Neural cell (in vitro differentiated cells): ENCODE data around the gene C2CD2L. TPM values are rescaled to one million over a fixed set of nuclear protein-coding genes. Genes with fewer than 3 reads are reported as not detected.

Experiments
- H2AFZ ChIP-seq: fragments of 200-600, 300-800 bp; sonication (generic), shearing (Covaris generic); 2 replicates; pipeline ENCODE4 v1.6.0; 2014; ENCODE audit warnings: low read depth, mild to moderate bottlenecking, antibody characterized with exemption, low read length, moderate library complexity
- H3F3A ChIP-seq: fragments of 200-600 bp; shearing (Covaris generic); 2 replicates; pipeline ENCODE4 v1.6.1; 2016; ENCODE audit warnings: mild to moderate bottlenecking, moderate library complexity, mixed read lengths, antibody characterized with exemption, low read length; ENCODE audit not compliant: insufficient read depth, poor library complexity, severe bottlenecking
- H3K27ac ChIP-seq: fragments of 200-600, 300-800 bp; sonication (generic), shearing (Covaris generic); 2 replicates; pipeline ENCODE4 v1.5.1; 2014; ENCODE audit warnings: mild to moderate bottlenecking, low read length, moderate library complexity
- H3K27me3 ChIP-seq: fragments of 300-800, 200-600 bp; sonication (generic), shearing (Covaris generic); 2 replicates; pipeline ENCODE4 v1.6.0; 2014; ENCODE audit warnings: mild to moderate bottlenecking, low read depth, low read length, moderate library complexity; ENCODE audit not compliant: insufficient read depth
- H3K36me3 ChIP-seq: fragments of 300-800, 200-600 bp; sonication (generic), shearing (Covaris generic); 2 replicates; pipeline ENCODE4 v1.5.1; 2014; ENCODE audit warnings: mild to moderate bottlenecking, antibody characterized with exemption, low read length, moderate library complexity; ENCODE audit not compliant: insufficient read depth
- H3K4me2 ChIP-seq: fragments of 300-800, 200-600 bp; sonication (generic), shearing (Covaris generic); 2 replicates; pipeline ENCODE4 v1.6.0; 2014; ENCODE audit warnings: mild to moderate bottlenecking, low read length
- H3K4me3 ChIP-seq: fragments of 300-800, 200-600 bp; sonication (generic), shearing (Covaris generic); 2 replicates; pipeline ENCODE4 v1.5.1; 2014; ENCODE audit warnings: mild to moderate bottlenecking, low read length, moderate library complexity
- H3K79me2 ChIP-seq: fragments of 200-600 bp; shearing (Covaris generic); replicated peaks from 2 replicates; pipeline ENCODE4 v1.6.0; 2014; ENCODE audit warnings: mild to moderate bottlenecking, low read length, moderate library complexity; ENCODE audit not compliant: insufficient read depth
- H3K9ac ChIP-seq: fragments of 300-800, 200-600 bp; sonication (generic), shearing (Covaris generic); 2 replicates; pipeline ENCODE4 v1.6.1; 2016; ENCODE audit warnings: mild to moderate bottlenecking, low read length, mixed read lengths
- H3K9me2 ChIP-seq: fragments of 200-600 bp; shearing (Covaris generic); 2 replicates; pipeline ENCODE4 v1.6.1; 2016; ENCODE audit warnings: mild to moderate bottlenecking, low read length, mixed read lengths; ENCODE audit not compliant: insufficient read depth
- H3K9me3 ChIP-seq: fragments of 200-600, 300-800 bp; sonication (generic), shearing (Covaris generic); 2 replicates; pipeline ENCODE4 v1.6.1; 2016; ENCODE audit warnings: mild to moderate bottlenecking, mixed run types, low read length, moderate library complexity, mixed read lengths
- H4K20me1 ChIP-seq: fragments of 200-600 bp; shearing (Covaris generic); 2 replicates; pipeline ENCODE4 v1.6.1; 2016; ENCODE audit warnings: mild to moderate bottlenecking, mixed run types; ENCODE audit not compliant: insufficient read depth
- EP300 ChIP-seq: fragments of 450-650 bp; conservative IDR thresholded peaks from 2 replicates; pipeline ENCODE4 v1.6.1; 2014; ENCODE audit warnings: antibody characterized with exemption, mild to moderate bottlenecking, moderate library complexity; ENCODE audit not compliant: poor library complexity, severe bottlenecking
- EZH2 ChIP-seq: fragments of 200-600, 300-800 bp; shearing (Covaris generic), sonication (generic); IDR thresholded peaks from 2 replicates; pipeline ENCODE4 v1.6.1; 2014; ENCODE audit warnings: antibody characterized with exemption, low read length, borderline replicate concordance, mild to moderate bottlenecking; ENCODE audit not compliant: insufficient read depth, poor library complexity, severe bottlenecking
- MXI1 ChIP-seq: fragments of 450-650 bp; conservative IDR thresholded peaks from 2 replicates; pipeline ENCODE4 v1.6.1; 2014; ENCODE audit warnings: antibody characterized with exemption, mild to moderate bottlenecking; ENCODE audit not compliant: poor library complexity, severe bottlenecking
- POLR2AphosphoS5 ChIP-seq: IDR thresholded peaks from 2 replicates; pipeline ENCODE4 v1.6.1; 2012
- RAD21 ChIP-seq: fragments of 450-650 bp; conservative IDR thresholded peaks from 2 replicates; pipeline ENCODE4 v1.6.1; 2014; ENCODE audit warnings: antibody characterized with exemption, mild to moderate bottlenecking, moderate library complexity
- SMC3 ChIP-seq: fragments of 450-650 bp; conservative IDR thresholded peaks from 2 replicates; pipeline ENCODE4 v1.6.1; 2014; ENCODE audit warnings: antibody characterized with exemption, mild to moderate bottlenecking, moderate library complexity; ENCODE audit not compliant: poor library complexity
- TAF1 ChIP-seq: IDR thresholded peaks from 2 replicates; pipeline ENCODE4 v1.6.1; 2012; ENCODE audit warnings: low read depth
- polyA plus RNA-seq: library from polyadenylated mRNA; depleted of rRNA; stranded (reverse); fragments of >200 nt; gene quantifications from 2 replicates; pipeline ENCODE4 v1.2.3, GENCODE V29; 2014
- TF ChIP-seq, protein P1 (sequence below): fragments of 450-650 bp; IDR thresholded peaks from 2 replicates; pipeline ENCODE4 v1.5.1; 2014; ENCODE audit warnings: antibody characterized with exemption, mild to moderate bottlenecking, moderate library complexity; ENCODE audit not compliant: poor library complexity, severe bottlenecking
- TF ChIP-seq, protein P2 (sequence below): IDR thresholded peaks from 2 replicates; pipeline ENCODE4 v1.6.1; 2012; ENCODE audit warnings: borderline replicate concordance

The C2CD2L gene
- polyA plus RNA-seq, 1 donor from 2014 or later = 13.6 TPM

DNA sequence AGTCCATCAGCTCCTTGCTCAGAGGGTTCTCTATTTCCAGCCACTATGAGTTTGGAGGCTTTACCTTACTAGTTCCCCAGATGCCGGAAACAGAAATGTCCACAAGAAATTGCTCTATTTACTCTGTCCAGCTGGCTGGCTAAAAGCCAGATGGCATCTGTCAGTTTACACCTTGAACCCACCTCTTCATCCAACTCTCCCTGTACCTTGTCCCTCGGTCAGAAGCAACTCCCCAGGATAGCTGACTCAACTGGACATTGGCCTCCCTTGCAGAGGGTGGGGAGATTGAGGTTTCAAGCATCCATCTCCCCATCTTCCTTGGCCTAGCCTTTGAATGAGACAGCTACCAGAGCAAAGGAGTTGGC lies 1.7 kb downstream of the C2CD2L start:
- peak overlapping the region; percentile 92 for H3K4me2 ChIP-seq

DNA sequence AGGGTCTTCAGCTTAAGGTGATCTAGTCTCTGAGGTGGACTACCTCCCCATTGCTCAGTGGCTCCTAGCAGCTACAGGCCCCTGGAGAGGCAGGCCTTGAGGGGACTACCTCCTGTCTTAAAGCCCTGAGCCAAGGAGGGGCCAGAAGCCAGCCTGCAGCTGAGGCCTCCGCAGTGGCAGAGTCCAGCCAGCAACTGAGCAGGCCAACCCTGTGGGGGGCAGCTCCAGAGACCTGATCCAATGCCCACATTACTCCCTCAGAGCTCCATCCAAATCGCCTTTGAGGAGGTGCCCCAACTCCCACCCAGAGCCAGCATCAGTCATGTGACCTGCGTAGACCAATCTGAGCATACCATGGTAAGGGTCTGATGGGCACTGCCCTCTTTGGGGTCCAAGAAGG lies 2.7 kb downstream of the C2CD2L start:
- H3K36me3 ChIP-seq = no peaks in the 10 kb centered on the region
- H2AFZ ChIP-seq = no peak overlapping the region
- no peaks in the 10 kb centered on the region for H3K9me3 ChIP-seq
- H3K4me2 ChIP-seq = no peak overlapping the region
- no peaks in the 10 kb centered on the region for H3F3A ChIP-seq
- H4K20me1 ChIP-seq = no peaks in the 10 kb centered on the region
- no peak overlapping the region for H3K27ac ChIP-seq
- H3K4me3 ChIP-seq = peak overlapping the region; percentile 89
- H3K9me2 ChIP-seq = no peaks in the 10 kb centered on the region
- H3K9ac ChIP-seq = no peak overlapping the region
- H3K27me3 ChIP-seq = no peaks in the 10 kb centered on the region
- TF ChIP-seq EZH2 (no peak), EP300 (no peak), POLR2AphosphoS5 (no peak), SMC3 (no peak), TAF1 (no peak), RAD21 (no peak), MXI1 (no peak)
- TF ChIP-seq, protein P1, sequence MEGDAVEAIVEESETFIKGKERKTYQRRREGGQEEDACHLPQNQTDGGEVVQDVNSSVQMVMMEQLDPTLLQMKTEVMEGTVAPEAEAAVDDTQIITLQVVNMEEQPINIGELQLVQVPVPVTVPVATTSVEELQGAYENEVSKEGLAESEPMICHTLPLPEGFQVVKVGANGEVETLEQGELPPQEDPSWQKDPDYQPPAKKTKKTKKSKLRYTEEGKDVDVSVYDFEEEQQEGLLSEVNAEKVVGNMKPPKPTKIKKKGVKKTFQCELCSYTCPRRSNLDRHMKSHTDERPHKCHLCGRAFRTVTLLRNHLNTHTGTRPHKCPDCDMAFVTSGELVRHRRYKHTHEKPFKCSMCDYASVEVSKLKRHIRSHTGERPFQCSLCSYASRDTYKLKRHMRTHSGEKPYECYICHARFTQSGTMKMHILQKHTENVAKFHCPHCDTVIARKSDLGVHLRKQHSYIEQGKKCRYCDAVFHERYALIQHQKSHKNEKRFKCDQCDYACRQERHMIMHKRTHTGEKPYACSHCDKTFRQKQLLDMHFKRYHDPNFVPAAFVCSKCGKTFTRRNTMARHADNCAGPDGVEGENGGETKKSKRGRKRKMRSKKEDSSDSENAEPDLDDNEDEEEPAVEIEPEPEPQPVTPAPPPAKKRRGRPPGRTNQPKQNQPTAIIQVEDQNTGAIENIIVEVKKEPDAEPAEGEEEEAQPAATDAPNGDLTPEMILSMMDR = no peak
- TF ChIP-seq, protein P2, sequence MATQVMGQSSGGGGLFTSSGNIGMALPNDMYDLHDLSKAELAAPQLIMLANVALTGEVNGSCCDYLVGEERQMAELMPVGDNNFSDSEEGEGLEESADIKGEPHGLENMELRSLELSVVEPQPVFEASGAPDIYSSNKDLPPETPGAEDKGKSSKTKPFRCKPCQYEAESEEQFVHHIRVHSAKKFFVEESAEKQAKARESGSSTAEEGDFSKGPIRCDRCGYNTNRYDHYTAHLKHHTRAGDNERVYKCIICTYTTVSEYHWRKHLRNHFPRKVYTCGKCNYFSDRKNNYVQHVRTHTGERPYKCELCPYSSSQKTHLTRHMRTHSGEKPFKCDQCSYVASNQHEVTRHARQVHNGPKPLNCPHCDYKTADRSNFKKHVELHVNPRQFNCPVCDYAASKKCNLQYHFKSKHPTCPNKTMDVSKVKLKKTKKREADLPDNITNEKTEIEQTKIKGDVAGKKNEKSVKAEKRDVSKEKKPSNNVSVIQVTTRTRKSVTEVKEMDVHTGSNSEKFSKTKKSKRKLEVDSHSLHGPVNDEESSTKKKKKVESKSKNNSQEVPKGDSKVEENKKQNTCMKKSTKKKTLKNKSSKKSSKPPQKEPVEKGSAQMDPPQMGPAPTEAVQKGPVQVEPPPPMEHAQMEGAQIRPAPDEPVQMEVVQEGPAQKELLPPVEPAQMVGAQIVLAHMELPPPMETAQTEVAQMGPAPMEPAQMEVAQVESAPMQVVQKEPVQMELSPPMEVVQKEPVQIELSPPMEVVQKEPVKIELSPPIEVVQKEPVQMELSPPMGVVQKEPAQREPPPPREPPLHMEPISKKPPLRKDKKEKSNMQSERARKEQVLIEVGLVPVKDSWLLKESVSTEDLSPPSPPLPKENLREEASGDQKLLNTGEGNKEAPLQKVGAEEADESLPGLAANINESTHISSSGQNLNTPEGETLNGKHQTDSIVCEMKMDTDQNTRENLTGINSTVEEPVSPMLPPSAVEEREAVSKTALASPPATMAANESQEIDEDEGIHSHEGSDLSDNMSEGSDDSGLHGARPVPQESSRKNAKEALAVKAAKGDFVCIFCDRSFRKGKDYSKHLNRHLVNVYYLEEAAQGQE = no peak
- no peaks in the 10 kb centered on the region for H3K79me2 ChIP-seq

More for the DNA sequence above, 1.7 kb downstream of the C2CD2L start:
- Histone ChIP-seq H3K36me3 (no peaks in the 10 kb centered on the region), H4K20me1 (no peaks in the 10 kb centered on the region), H3K79me2 (no peaks in the 10 kb centered on the region), H2AFZ (no peak overlapping the region), H3K27ac (no peak overlapping the region), H3K9me2 (no peaks in the 10 kb centered on the region), H3K27me3 (no peaks in the 10 kb centered on the region), H3F3A (no peaks in the 10 kb centered on the region), H3K9me3 (no peaks in the 10 kb centered on the region), H3K4me3 (peak overlapping the region; percentile 89), H3K9ac (peak overlapping the region; percentile 75)
- TF ChIP-seq, protein P1 = no peak
- TF ChIP-seq EP300 (no peak), POLR2AphosphoS5 (no peak), RAD21 (no peak), EZH2 (no peak), MXI1 (no peak), TAF1 (no peak), SMC3 (no peak)
- TF ChIP-seq, protein P2 = no peak
